Endothelial cell of umbilical vein (primary cell): Measurements from ENCODE around the gene TCTN2. TPM values are rescaled to one million over a fixed set of nuclear protein-coding genes. Genes with fewer than 3 reads are reported as not detected.

ENCODE experiments used
- BruUV-seq: library from RNA; stranded (reverse); fragments of 400-500 nt; replicated peaks from 2 replicates; lab custom pipeline; 2021; lab: Mats Ljungman, UMichigan
- CTCF ChIA-PET: fragments of 300-600, 350-600 bp; sonication (Branson Sonifier 250); formaldehyde crosslinking; loops from one replicate; lab custom pipeline; 2021; ENCODE audit warnings: antibody characterized with exemption, inconsistent platforms; lab: Charles Lee
- POLR2A ChIA-PET: fragments of 300-600, 350-600 bp; sonication (Branson Sonifier 250); formaldehyde crosslinking; loops from one replicate; lab custom pipeline; 2021; ENCODE audit warnings: antibody characterized with exemption, inconsistent platforms; lab: Charles Lee
- DNase-seq: peaks from one replicate; pipeline ENCODE4 v3.0.0-alpha.2; 2011; ENCODE audit warnings: low read depth, low spot score
- FAIRE-seq: peaks from 2 replicates; lab custom pipeline; 2011; peaks lifted over from hg19 to GRCh38; lab: Jason Lieb, UNC
- H2AFZ ChIP-seq: 2 replicates; pipeline ENCODE4 v1.6.0; 2012; ENCODE audit warnings: low read depth, low read length, control low read depth, inconsistent platforms
- H3K27ac ChIP-seq: 2 replicates; pipeline ENCODE4 v1.5.1; 2011; ENCODE audit warnings: low read depth, mild to moderate bottlenecking, control low read depth, low read length, moderate library complexity; ENCODE audit not compliant: insufficient read depth
- H3K27me3 ChIP-seq, 2 experiments: 2 replicates each; pipeline versions ENCODE4 v1.6.0 to v1.6.1; 2011; ENCODE audit warnings: low read length in 2 of 2, mixed read lengths in 1 of 2; ENCODE audit not compliant: control insufficient read depth in 2 of 2, insufficient read depth in 2 of 2
- H3K36me3 ChIP-seq, 2 experiments: 2 replicates in 1 of 2; 3 replicates in 1 of 2; pipeline ENCODE4 v1.5.1; 2011; ENCODE audit warnings: low read length in 2 of 2, mild to moderate bottlenecking in 1 of 2, moderate library complexity in 1 of 2; ENCODE audit not compliant: control insufficient read depth in 2 of 2, insufficient read depth in 2 of 2; ENCODE audit errors: extremely low read depth in 1 of 2
- H3K4me1 ChIP-seq: 3 replicates; pipeline ENCODE4 v1.5.1; 2011; ENCODE audit warnings: mild to moderate bottlenecking, low read length; ENCODE audit not compliant: control insufficient read depth, insufficient read depth; ENCODE audit errors: extremely low read depth
- H3K4me2 ChIP-seq: 2 replicates; pipeline ENCODE4 v1.6.1; 2011; ENCODE audit warnings: low read length, control low read depth, mixed read lengths; ENCODE audit not compliant: insufficient read depth
- H3K4me3 ChIP-seq, 3 experiments: fragments of 200-600 bp in 1 of 3; sonication (generic), shearing (Covaris generic) in 1 of 3; replicated peaks in 1 of 3; 2 replicates each; pipeline ENCODE4 v1.5.1; 2011 to 2016; ENCODE audit warnings: control low read depth in 3 of 3, low read length in 3 of 3, mild to moderate bottlenecking in 2 of 3, inconsistent platforms in 1 of 3, low read depth in 1 of 3, moderate library complexity in 1 of 3; ENCODE audit not compliant: insufficient read depth in 1 of 3
- H3K79me2 ChIP-seq: 2 replicates; pipeline ENCODE4 v1.6.0; 2012; ENCODE audit warnings: low read length, inconsistent platforms; ENCODE audit not compliant: control insufficient read depth, insufficient read depth
- H3K9ac ChIP-seq: replicated peaks from 2 replicates; pipeline ENCODE3; 2011; ENCODE audit warnings: low read length, control low read depth; ENCODE audit not compliant: insufficient read depth; ENCODE audit errors: extremely low read depth
- H3K9me1 ChIP-seq: replicated peaks from 3 replicates; pipeline ENCODE4 v1.6.0; 2011; ENCODE audit warnings: mild to moderate bottlenecking, low read length; ENCODE audit not compliant: control insufficient read depth, insufficient read depth; ENCODE audit errors: extremely low read depth
- H3K9me3 ChIP-seq: replicated peaks from 2 replicates; pipeline ENCODE4 v1.5.1; 2012; ENCODE audit warnings: low read length, inconsistent platforms; ENCODE audit not compliant: control insufficient read depth, insufficient read depth
- H4K20me1 ChIP-seq: replicated peaks from 2 replicates; pipeline ENCODE3; 2011; ENCODE audit warnings: mild to moderate bottlenecking, low read length; ENCODE audit not compliant: control insufficient read depth, insufficient read depth; ENCODE audit errors: extremely low read depth
- CTCF ChIP-seq, 2 donors: IDR thresholded peaks; 1 replicate in 1 of 2; 2 replicates in 1 of 2; pipeline ENCODE4 v1.5.1; 2011; ENCODE audit warnings: low read length in 2 of 2, mild to moderate bottlenecking in 2 of 2, moderate library complexity in 2 of 2, control low read depth in 1 of 2, inconsistent platforms in 1 of 2, low read depth in 1 of 2; ENCODE audit not compliant: insufficient read depth in 1 of 2; ENCODE audit errors: extremely low read depth in 1 of 2
- EZH2 ChIP-seq: IDR thresholded peaks from 2 replicates; pipeline ENCODE4 v1.6.1; 2012; ENCODE audit warnings: borderline replicate concordance, low read depth, mild to moderate bottlenecking, moderate library complexity, low read length, inconsistent platforms; ENCODE audit not compliant: severe bottlenecking
- FOS ChIP-seq: IDR thresholded peaks from 2 replicates; pipeline ENCODE4 v1.6.1; 2011; ENCODE audit warnings: mild to moderate bottlenecking, low read length, moderate library complexity, borderline replicate concordance; ENCODE audit not compliant: insufficient read depth
- GATA2 ChIP-seq: IDR thresholded peaks from 2 replicates; pipeline ENCODE4 v1.7.0; 2011; ENCODE audit warnings: low read depth, mild to moderate bottlenecking, moderate library complexity, mixed read lengths, low read length; ENCODE audit not compliant: insufficient read length, insufficient read depth
- JUN ChIP-seq: IDR thresholded peaks from 2 replicates; pipeline ENCODE4 v1.6.1; 2011; ENCODE audit warnings: borderline replicate concordance, low read depth; ENCODE audit not compliant: insufficient read length, insufficient read depth
- MAX ChIP-seq: IDR thresholded peaks from 2 replicates; pipeline ENCODE4 v1.6.1; 2011; ENCODE audit not compliant: insufficient read depth, insufficient read length
- MYC ChIP-seq: IDR thresholded peaks from one replicate; pipeline ENCODE4 v1.6.1; 2011; ENCODE audit warnings: mild to moderate bottlenecking, low read depth, low read length
- POLR2A ChIP-seq: IDR thresholded peaks from 2 replicates; pipeline ENCODE4 v1.6.1; 2012; ENCODE audit warnings: low read depth, mild to moderate bottlenecking, control low read depth, low read length
- POLR2AphosphoS5 ChIP-seq: IDR thresholded peaks from 2 replicates; pipeline ENCODE4 v1.6.1; 2012; ENCODE audit warnings: low read depth, mild to moderate bottlenecking, control low read depth, low read length, moderate library complexity; ENCODE audit not compliant: insufficient read depth
- dilution Hi-C: fragments of 300-500 bp; cut with MboI; formaldehyde crosslinking; loops from one replicate; pipeline ENCODE4 v1.15.0; 2019; ENCODE audit warnings: low sequenced_read_pairs; ENCODE audit not compliant: extremely low pct_ligation_motif_present
- intact Hi-C: fragments of 100-400 bp; cut with micrococcal nuclease; formaldehyde crosslinking; loops from one replicate; pipeline ENCODE4 v1.10.0; 2022
- polyA plus RNA-seq, 4 experiments: library from polyadenylated mRNA; depleted of rRNA in 3 of 4; stranded (reverse) in 3 of 4; unstranded in 1 of 4; fragments of >200 nt; gene quantifications; 2 replicates each; pipeline versions ENCODE4 v1.2.1 to v1.2.3, GENCODE V29; 2011 to 2012; ENCODE audit warnings: missing spikeins in 1 of 4
- total RNA-seq: library from RNA; stranded (reverse); gene quantifications from 2 replicates; pipeline ENCODE4 v1.2.3, GENCODE V29; 2021

Gene TCTN2
- total and polyA plus RNA-seq, 2 donors (not counting 3 experiments of a cell fraction or from before 2014, with no cell fraction given), result 11.2 to 16.7 TPM

- no peak for TF ChIP-seq FOS
- TF ChIP-seq GATA2, result no peak
- no peak for TF ChIP-seq POLR2A
- TF ChIP-seq MAX, result no peak
- TF ChIP-seq MYC, result no peak
- no peak for TF ChIP-seq JUN
- TF ChIP-seq CTCF (IDR thresholded peaks at IDR 0.05; ENCODE audit: extremely low read depth in 1 of 2, insufficient read depth in 1 of 2, low read depth in 1 of 2, low read length in 2 of 2), result no peak
- no peak for TF ChIP-seq POLR2AphosphoS5
- TF ChIP-seq EZH2, result no peak
- ChIA-PET POLR2A (no interaction called here), CTCF (no interaction called here)
- intact Hi-C loops, result no loop called here
- no peak for DNase-seq
- Histone ChIP-seq H3K4me2 (no peak overlapping the region), H3K4me3 (no peak overlapping the region), H3K79me2 (no peaks in the 10 kb centered on the region), H3K27me3 (no peaks in the 10 kb centered on the region), H3K9me1 (no peaks in the 10 kb centered on the region), H3K4me1 (no peaks in the 10 kb centered on the region), H3K9ac (no peak overlapping the region), H3K9me3 (no peaks in the 10 kb centered on the region), H3K27ac (no peak overlapping the region), H3K36me3 (peaks cover 23 to 25% of the 10 kb centered on the region in 2 experiments), H4K20me1 (no peaks in the 10 kb centered on the region), H2AFZ (no peak overlapping the region)
- FAIRE-seq, result no peak
- BruUV-seq, result no TSS peak
- dilution Hi-C loops, result no loop called here
Observed at GRCh38 chr12:123741937-123742572, 71.1 kb downstream of the TCTN2 start.
